GM21737 (cell line): Measurements from ENCODE around the gene BMPR1A.
"Not testable (repeated sequence)": the region's sequence is repeated elsewhere in the genome, so short reads cannot be mapped to it uniquely, and the experiment has no call there.

ENCODE experiments used
- ATAC-seq: cut with Tn5 transposase; IDR thresholded peaks from one replicate; pipeline ENCODE4 v1.9.1; 2021; ENCODE audit warnings: mild to moderate bottlenecking, moderate library complexity; ENCODE audit not compliant: unreplicated experiment

BMPR1A gene

GRCh38 chr10:86871563-86872183 is 115.3 kb downstream of the BMPR1A start:
- no peak for ATAC-seq

GRCh38 chr10:86872757-86873156 is 116.3 kb downstream of the BMPR1A start:
- no peak for ATAC-seq

- no peak for ATAC-seq
These were observed 120.3 kb downstream of the BMPR1A start for GRCh38 chr10:86876748-86877147.

- peak; percentile 71 for ATAC-seq
These were observed 122.7 kb downstream of the BMPR1A start for GRCh38 chr10:86878983-86879713.

GRCh38 chr10:86880971-86881370 is 124.6 kb downstream of the BMPR1A start:
- ATAC-seq, result no peak

- peak; percentile 97 for ATAC-seq
These were observed 132.4 kb downstream of the BMPR1A start for GRCh38 chr10:86888585-86889381.

GRCh38 chr10:86889997-86890396 is 133.6 kb downstream of the BMPR1A start:
- ATAC-seq, result no peak

GRCh38 chr10:86898511-86898910 is 142.1 kb downstream of the BMPR1A start:
- ATAC-seq, result no peak

GRCh38 chr10:86899132-86899531 is 142.7 kb downstream of the BMPR1A start:
- no peak for ATAC-seq

GRCh38 chr10:86899670-86900276 is 143.4 kb downstream of the BMPR1A start:
- ATAC-seq, result no peak

GRCh38 chr10:86900955-86901354 is 144.5 kb downstream of the BMPR1A start:
- no peak for ATAC-seq

GRCh38 chr10:86904600-86904999 is 148.2 kb downstream of the BMPR1A start:
- ATAC-seq, result no peak

- ATAC-seq, result no peak
These were observed 149.0 kb downstream of the BMPR1A start for GRCh38 chr10:86905429-86905828.

GRCh38 chr10:86914734-86915133 is 158.3 kb downstream of the BMPR1A start:
- no peak for ATAC-seq

- no peak for ATAC-seq
These were observed 161.6 kb downstream of the BMPR1A start for GRCh38 chr10:86918022-86918471.

GRCh38 chr10:86922553-86922961 is 166.1 kb downstream of the BMPR1A start:
- no peak for ATAC-seq

- no peak for ATAC-seq
These were observed 173.3 kb downstream of the BMPR1A start for GRCh38 chr10:86929468-86930380.

GRCh38 chr10:86931872-86932271 is 175.5 kb downstream of the BMPR1A start:
- ATAC-seq, result no peak

- ATAC-seq, result no peak
These were observed 176.3 kb downstream of the BMPR1A start for GRCh38 chr10:86932674-86933073.

- not testable (repeated sequence) for ATAC-seq
These were observed 177.8 kb downstream of the BMPR1A start for GRCh38 chr10:86934162-86934711.
